PFSK-1 (cell line): Measurements from ENCODE around the gene CTBP2.

Source experiments
- FOXP2 ChIP-seq: optimal IDR thresholded peaks from 2 replicates; pipeline ENCODE3; 2011; ENCODE audit warnings: borderline replicate concordance, control low read depth, inconsistent platforms; ENCODE audit not compliant: insufficient read depth; ENCODE audit errors: extremely low read length, extremely low read depth
- POLR2AphosphoS5 ChIP-seq: IDR thresholded peaks from 2 replicates; pipeline ENCODE4 v1.6.1; 2012; ENCODE audit warnings: low read depth, mild to moderate bottlenecking, control low read depth, low read length, moderate library complexity
- REST ChIP-seq, 2 experiments: IDR thresholded peaks; 2 replicates each; pipeline versions ENCODE4 v1.6.1 to v1.8.0; 2011 to 2012; ENCODE audit warnings: low read depth in 2 of 2, low read length in 2 of 2, control low read depth in 1 of 2, inconsistent platforms in 1 of 2, mild to moderate bottlenecking in 1 of 2, moderate library complexity in 1 of 2; ENCODE audit not compliant: insufficient read depth in 1 of 2
- SIN3A ChIP-seq: IDR thresholded peaks from 2 replicates; pipeline ENCODE4 v1.6.1; 2012; ENCODE audit warnings: mild to moderate bottlenecking, low read length, moderate library complexity, borderline replicate concordance; ENCODE audit not compliant: insufficient read depth
- TAF1 ChIP-seq: IDR thresholded peaks from 2 replicates; pipeline ENCODE4 v1.6.1; 2012; ENCODE audit warnings: low read length, control low read depth, borderline replicate concordance; ENCODE audit not compliant: insufficient read depth

GRCh38 chr10:125067764-125068163 lies 92.6 kb downstream of the CTBP2 start:
- TF ChIP-seq REST (IDR thresholded peaks at IDR 0.05; ENCODE audit: insufficient read depth in 1 of 2, low read depth in 2 of 2, low read length in 2 of 2) = no peak
- TF ChIP-seq SIN3A = no peak
- no peak for TF ChIP-seq TAF1
- no peak for TF ChIP-seq POLR2AphosphoS5
- TF ChIP-seq FOXP2 = no peak
